Keratinocyte (primary cell): ENCODE results near the gene GRAP.

ENCODE experiments used
- CTCF ChIP-seq, 3 experiments: IDR thresholded peaks in 1 of 3; conservative IDR thresholded peaks in 1 of 3; optimal IDR thresholded peaks in 1 of 3; 2 replicates in 2 of 3; 3 replicates in 1 of 3; pipeline versions ENCODE3 to v1.5.1; 2011; ENCODE audit warnings: low read length in 3 of 3, mild to moderate bottlenecking in 3 of 3, moderate library complexity in 2 of 3, control low read depth in 1 of 3, inconsistent platforms in 1 of 3; ENCODE audit not compliant: insufficient read depth in 2 of 3; ENCODE audit errors: extremely low read depth in 1 of 3
- EZH2 ChIP-seq: IDR thresholded peaks from one replicate; pipeline ENCODE4 v1.6.1; 2012; ENCODE audit warnings: inconsistent platforms, mild to moderate bottlenecking, low read length, moderate library complexity

- no peak for TF ChIP-seq CTCF (optimal IDR thresholded peaks at IDR 0.05 in 1 of 3, IDR thresholded peaks at IDR 0.05 in 1 of 3, conservative IDR thresholded peaks at IDR 0.05 in 1 of 3; ENCODE audit: extremely low read depth in 1 of 3, insufficient read depth in 2 of 3, low read length in 3 of 3)
- no peak for TF ChIP-seq EZH2
These were observed 55.0 kb downstream of the GRAP start for GRCh38 chr17:18991531-18992315.
